HK-2 (cell line): ENCODE results near the gene EN1.

Experiments used
- DNase-seq: peaks from one replicate; pipeline ENCODE4 v3.0.0-alpha.2; 2018; ENCODE audit not compliant: unreplicated experiment

EN1 gene

DNA sequence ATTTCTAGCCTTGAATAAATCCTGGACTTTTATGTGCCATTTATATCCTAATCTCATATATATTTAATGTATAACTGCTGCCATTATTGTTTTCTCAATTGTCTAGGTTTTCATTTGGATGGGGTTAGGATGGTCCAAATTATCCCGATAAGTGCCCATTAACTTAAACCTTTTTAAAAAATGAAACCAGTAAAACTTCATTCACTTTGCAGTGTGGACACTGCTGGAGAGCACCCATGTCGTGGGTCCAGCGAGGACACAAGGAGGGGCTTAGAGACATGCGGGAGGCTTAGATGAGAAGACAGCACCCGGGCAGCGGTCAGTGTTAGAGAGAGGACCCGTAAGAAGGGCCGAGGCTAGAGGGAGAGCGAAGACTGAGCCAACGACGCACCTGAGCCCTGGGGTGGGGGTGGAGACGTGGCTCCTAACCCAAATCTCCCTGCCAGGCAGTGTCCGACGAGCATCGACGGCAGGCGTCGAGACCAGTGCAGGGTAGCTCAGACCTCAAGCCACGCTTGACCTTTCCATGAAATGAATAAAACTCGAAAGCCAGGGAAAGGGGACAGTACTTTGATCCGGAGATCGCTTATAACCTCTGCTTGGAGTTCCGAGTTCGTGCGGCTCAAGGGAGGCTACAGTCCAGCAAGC lies 9.0 kb upstream of the EN1 start:
- DNase-seq, result no peak

DNA sequence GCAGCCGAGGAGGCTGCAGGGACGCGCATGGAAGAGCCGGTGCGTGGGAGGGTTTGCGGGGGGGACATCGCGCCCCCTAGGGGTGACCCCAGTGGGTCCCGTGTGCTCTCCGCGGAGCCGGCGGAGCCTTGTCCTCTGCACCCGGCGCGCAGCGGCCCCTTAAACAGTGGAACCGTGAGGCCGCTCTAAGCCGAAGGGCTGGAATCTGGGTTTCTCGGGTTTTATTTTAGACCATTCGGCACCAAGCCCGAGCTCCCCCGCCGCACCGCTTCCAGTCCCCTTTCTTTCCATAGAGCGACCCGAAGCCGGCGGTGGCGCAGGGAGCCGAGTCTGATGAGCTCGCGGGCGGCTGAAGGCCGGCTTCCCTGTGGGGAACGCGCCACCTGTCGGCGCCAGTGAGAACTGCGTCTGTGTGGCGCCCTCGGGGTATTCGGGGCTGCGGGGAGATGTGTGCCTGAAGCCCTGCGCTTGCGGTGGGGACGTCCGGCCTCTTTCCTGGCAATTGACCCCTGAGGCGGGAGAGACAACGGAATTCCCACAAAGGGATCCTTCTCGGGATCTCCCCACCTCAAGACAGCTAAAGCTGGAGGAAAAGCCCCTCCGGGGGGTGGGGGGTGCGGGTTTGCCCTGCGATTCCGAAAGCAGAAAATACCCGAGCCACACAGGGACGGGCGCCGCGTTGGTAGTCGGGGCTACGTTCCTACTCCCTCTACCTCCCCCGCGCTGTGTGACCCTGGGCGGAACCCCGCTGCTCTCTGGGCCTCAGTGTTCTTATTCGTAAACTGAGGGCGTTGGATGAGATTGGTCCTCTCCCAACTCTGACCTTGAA lies 8.2 kb upstream of the EN1 start:
- DNase-seq, result peak; percentile 79

DNA sequence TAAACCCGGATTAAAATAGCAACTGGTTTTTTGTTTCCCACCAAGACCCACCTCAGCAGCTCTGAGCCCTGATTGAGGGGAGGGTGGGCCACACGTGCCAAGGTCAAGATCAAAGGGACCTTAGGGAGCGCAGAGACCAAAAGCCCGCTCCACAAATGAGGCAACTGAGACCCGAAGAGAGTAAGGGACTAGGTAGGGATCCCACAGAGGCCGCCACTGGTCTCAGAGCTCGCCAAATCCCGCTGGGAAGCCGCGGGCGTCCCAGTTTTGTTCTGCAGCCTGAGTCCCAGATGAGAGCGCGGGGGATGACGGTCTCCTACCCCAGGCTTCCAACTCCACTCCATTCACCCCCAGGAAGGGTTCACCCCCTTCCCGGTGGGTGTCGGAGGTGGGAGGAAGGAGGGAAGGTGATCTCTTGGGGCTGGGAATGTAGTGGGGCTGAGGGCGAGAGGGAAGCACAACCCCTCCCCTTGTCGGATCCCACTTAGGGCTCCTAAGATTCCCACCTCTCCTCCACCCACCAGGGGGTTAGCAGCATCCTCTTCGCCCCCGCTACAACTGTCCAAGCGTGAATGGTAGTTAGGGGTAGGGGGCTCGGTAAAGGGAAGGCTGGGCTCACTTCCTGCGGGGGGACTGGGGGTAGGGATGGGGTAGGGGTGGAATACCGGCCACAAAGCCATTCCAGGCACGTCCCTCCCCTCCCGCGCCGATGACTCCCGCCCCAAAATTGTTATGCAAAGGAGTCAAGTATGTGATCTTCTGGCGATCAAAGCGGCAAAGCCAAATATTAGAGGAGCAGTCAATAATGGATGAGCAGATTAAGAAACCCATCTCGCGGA lies 7.3 kb upstream of the EN1 start:
- DNase-seq, result no peak

DNA sequence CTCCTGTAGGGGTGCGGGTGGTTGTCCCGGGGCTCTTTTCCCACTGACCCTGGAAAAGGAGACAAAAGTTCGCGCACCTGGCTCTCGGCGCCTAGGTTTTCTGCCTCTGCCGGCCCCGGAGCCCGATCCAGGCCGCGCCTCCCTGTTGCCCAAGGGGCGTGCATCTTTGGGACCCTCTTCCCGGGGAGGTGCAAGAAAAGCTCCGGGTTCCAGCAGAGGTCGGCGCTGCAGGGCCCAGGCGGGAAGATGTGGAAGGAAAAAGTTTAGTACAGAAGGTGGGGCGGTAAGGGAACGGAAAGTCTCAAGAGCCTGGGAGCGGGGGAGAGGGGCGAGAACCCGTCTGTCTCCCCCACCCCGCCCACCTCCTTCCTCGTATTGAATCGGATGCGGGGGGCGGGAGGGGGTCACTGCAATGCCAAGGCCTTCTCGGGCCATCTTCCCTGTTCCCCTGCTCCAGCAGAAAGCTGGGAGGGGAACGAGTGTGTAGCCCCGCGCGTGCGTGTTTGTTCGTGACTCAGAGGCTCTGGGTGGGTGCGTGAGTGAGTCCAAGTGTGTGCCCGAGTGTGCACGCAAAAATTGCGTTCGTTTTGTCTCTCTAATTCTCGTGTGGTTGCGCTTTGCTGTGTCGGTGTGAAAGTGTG lies 6.3 kb upstream of the EN1 start:
- DNase-seq, result no peak

DNA sequence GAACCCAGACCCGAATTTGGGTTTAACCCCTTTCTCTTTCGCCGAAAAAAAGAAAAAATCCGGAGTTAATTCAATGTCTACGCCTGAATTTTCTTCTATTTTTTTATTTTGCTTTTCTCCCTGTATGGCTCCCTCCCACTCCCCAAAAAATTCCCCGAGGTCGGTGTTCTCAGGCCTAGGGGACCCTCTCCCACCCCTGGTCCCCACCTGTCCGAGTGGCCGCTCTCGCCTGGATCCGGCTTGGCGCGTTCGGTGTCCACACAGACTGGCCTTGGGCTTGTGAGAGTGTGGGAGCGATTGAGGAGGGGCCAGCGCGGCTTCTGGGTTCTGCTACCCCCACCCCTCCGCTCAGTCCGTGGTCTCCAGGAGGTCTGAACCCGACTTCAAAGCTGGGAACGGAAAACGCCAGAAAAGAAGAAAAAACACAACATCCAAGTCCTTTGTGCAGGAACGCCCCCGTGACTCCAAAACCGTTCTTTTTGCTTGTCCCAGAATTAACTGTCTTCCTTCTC lies 5.7 kb upstream of the EN1 start:
- DNase-seq, result no peak

DNA sequence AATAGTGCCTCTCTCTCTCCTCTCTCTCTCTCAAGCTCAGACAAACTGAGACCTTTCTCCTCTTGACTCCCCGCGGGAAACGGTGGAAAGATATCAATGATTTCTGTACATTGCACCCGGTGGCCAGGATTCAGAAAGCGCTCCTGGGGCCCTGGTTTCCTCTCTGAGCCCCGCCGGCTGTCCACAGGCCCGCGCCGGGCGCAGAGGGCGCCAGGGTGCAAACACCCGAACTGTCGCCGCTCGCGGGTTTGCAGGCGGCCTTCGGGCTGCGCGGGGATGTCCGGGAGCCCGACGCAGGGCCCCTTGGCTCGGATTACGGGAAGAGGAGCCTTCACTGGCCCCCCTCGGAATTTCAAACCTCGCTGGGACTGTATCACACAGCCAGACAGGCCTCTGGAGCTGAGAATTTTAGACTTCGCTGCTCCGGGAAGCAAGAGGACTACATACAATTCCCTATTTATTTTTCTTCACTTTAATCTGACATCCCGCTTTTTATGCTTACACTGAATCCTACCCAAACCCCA lies 5.2 kb upstream of the EN1 start:
- DNase-seq, result no peak

DNA sequence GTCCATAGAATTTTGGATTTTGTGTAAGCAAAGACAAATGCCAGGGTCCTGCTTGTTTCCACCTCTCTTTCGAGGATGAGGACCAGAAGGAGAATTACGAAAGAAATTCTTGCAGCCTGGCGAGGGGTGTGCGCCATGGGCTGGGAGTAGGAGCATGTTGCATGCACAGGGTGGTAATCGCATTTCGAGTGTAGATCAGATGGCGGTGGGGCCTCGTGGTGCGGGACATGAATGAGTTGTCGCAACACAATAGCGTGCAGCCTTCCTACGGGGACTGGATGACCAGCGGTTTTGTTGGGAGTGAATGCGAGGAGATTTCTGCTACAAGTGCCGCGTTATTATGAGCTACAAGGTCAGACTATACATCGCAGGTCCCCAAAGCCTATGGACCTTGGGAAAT lies 4.2 kb upstream of the EN1 start:
- DNase-seq, result no peak

DNA sequence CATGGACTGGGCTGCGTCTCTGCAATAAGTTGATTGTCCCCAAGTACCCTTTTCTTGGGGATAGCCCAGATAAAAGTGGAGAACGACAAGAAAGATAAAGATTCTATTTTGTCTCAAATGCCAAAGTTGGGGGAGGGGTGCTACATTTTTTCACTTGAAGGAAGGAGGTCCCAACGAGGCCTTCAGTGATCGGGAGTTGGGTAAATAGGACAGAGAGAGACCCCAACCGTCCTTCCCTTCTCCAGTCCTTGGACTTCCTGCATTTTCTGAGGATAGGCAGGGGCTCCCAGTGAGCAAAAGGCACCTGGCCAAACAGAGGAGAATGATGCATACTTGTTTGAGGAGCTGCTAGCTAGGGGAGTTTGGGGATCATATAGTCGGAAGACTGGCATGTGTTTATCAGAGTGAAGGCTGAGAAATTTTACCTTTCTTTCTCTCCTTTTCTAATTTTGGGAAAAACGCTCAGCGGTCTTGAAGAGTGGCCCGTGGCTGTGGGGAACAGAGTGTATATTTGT lies 3.5 kb upstream of the EN1 start:
- no peak for DNase-seq

DNA sequence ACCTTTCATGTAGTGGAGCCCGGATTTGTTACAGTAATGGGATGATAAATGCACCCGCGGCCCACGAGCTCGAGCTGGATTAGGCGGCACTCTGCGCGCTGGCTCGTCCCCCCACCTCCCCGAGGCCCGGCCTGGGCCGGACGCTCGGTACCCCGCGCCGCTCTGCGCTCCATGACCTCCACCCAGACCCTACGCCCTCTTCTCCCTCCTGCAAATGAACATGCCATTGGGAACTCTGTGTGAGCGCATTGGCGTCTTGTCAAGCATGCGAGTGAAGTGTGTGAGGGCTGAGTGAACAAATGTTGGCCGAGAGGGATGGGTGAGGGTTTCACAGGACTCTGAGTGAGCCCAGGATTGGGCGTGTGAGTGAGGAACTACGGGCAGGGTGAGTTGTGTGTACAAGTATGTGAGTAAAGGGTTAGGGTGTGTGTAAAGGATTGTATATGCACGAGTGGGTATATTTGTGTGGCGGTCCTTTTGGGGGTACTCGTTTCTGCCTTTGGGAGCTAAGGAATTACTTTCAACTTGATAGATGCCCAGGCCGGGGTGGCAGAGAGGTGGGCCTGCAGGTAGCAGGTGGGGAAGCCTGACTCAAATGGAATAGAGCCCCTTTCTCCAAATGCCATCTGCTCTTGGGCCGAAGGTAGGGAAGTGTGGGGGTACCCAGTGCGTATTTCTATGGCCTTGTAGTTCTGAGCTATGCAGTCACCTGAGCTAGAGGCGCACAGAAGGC lies 2.9 kb upstream of the EN1 start:
- no peak for DNase-seq

DNA sequence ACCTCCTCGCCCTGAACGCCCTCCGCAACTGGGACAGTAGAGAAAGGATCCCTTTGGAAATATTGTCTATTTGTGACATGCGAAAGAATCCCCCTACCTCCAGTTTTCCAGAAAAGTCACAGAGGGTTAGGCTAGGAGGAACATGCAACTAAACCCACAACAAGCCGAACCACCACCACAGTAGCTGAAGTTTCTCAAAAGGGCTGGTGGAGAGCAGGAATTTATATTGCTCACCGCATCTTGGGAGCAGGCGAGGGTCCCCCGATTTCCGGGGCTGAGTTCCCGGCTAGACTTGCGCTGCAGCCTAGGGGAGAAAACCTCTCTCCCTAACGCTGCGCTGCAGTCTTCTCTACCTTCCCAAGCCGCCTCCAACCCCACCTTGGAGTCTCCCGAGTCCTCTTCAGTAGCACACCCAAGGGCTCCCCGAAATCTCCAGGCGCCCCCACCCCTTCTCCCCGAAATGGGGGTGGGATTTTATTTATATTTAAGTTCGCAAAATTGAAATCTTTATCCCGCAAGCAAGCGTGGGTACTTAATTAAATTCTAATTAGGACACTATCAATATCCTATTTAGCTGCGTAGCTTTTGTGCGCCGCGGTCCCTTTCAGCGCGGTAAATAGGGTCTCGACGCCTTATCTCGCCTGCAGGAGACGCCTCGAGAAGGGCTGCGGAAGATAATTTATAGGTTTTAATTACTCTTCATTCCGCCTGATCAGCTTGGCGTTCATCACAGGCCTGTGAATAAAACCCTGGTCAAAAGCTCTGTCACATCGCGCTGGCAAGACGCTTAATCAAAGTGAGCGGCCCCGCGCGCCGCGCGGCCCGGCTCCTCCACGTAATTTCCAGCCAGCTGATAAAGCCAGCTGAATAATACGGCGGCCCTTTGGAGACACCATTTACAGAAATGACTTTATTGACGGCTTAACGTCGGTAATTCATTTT lies 2.0 kb upstream of the EN1 start:
- DNase-seq, result no peak

DNA sequence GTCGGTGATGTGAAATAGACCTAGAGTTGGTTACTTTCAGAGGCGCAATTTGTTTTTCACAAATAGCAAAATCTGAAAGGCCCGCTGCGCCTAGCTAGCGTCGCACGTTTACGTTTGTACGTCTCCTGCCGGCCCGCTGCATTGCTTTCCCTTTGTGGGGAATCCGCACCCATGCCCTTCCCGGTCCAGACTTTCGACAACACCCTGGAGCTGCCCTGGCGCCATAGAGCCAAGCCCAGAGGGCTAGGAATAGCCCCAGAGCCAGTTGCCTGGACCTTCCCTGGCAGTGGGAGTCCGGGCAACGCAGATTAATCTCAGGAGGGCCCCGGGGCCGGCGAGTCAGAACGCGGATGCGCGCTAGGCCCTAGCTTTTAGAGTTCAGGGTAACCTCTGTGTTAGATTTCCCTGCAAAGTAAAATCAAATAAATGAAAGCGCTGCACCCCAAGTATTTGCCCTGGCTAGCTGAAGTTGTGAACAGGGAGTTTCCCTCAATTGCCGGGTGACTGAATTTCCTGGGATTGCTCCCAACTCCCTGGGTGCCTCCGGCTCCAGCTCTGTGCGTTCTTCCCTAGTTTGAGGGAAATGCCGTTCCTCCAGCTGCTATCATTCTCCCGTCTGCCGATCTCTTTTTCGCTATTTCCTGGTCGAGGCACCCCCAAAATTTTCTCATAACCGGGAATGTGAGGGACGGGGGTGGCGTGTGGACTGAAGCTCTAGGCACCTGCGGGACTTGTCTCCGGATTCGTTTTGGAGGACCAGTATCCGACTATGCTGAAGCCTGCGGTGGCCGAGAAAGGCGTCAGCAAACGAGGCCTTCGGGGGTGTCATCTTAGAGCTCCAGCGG lies 1.2 kb upstream of the EN1 start:
- DNase-seq, result no peak

DNA sequence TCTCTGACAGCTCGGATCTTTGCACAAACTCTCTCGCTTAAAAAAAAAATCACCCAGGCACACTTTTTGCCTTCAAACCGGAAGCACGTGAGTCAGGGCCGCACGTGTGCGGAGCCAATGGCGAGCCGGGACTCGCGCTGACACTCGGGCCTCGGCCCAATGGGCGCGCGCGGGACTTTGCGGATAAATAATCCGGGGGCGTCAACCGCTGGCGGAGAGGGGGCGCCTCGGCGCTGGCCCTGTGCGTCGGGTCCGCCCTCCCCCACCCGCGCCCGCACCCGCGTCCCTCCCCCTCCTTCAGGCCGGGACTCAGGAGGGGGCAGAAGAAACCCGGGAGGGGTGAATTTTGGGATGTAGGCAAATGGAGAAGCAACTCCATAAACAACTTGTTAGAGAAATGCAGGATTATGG lies 319 bp upstream of the EN1 start:
- no peak for DNase-seq

DNA sequence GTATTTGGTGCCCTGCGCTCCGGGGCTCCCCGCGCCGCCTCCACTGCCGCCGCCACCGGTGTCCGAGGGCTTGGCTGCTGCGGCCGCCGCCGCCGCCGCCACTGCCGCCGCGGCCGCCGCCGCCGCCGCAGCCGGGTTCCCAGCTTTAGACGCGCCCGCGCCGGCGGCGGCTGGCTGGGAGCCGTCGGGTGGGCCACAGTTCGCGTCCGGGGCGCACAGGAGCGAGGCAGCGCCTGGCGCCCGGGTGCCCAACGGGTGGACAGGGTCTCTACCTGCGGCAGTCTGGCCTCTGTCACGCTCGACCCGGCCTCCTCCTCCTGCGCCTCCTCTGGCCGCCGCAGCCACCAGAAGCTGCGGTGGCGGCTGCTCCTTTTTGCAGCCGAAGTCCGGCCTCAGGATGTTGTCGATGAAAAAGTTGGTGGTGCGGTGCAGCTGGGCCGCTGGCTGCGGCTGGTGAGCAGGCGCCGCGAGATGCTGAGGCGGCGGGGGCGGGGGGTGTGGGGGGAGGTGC lies 951 bp downstream of the EN1 start:
- DNase-seq, result no peak

DNA sequence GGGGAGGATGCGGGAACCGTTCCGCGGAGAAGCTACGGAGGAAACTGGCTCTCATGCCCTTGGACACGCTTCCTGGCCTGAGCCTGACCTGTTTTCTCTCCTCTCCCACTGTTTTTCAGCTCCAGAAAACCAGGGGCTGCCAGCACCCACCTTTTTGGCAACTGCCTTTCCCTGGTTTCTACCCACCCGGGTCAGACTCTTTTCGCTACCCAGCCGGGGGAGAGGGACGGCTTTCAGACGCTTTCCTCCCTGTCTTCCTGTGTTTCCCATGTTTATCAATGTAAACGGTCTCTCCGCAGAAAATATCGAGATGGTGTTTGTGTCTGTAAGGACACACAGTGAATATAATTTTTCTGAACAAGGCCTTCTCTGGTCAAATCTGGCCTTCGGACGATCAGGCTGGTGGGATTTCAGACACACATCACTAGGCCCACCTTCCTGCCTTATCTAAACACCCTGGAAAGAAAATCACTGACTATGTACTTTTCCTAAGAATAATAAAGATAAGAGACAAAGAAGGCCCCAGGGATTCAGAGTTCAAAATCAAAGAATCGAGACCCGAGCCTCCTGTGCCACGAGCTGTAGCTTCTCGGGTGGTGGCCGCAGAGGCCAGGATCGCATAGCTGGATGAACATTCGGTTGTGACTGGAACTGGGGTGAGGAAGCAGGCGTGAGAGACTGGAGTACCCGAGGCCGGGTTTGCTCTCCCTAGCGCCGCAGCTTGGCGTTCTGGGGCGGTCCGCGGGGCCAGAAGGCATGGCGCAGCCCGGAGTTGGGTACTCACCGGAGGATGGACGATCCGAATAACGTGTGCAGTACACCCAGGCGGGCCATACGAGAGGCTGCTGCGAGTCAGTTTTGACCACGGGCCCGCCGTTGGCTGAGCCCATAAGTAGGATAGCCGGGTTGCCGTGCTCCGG lies 1.7 kb downstream of the EN1 start:
- no peak for DNase-seq

DNA sequence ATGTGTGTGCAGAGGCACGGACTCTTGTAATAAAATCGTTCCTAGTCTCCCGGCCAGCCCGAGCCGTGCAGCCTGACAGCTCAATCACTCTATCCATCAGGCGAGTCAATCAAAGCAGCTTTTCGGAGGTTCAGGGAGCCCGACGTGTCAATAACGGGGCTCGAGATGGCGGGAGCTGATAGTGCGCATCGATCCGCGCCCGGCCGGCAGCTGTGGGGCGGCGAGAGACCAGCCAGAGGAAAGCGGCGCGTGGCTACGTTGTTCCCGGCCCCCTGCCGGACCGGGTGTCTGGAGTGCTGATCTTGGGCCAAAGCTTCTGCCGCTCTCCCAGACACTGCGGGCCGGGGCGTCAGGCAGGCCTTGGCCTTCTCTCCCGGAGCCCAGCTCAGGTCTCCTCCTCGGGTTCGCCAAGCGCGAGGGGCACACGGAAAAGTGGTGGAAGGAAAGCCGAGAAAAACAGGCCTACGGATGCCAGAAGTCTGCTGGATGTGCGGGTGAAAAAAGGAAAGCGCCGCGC lies 2.4 kb downstream of the EN1 start:
- DNase-seq, result no peak

DNA sequence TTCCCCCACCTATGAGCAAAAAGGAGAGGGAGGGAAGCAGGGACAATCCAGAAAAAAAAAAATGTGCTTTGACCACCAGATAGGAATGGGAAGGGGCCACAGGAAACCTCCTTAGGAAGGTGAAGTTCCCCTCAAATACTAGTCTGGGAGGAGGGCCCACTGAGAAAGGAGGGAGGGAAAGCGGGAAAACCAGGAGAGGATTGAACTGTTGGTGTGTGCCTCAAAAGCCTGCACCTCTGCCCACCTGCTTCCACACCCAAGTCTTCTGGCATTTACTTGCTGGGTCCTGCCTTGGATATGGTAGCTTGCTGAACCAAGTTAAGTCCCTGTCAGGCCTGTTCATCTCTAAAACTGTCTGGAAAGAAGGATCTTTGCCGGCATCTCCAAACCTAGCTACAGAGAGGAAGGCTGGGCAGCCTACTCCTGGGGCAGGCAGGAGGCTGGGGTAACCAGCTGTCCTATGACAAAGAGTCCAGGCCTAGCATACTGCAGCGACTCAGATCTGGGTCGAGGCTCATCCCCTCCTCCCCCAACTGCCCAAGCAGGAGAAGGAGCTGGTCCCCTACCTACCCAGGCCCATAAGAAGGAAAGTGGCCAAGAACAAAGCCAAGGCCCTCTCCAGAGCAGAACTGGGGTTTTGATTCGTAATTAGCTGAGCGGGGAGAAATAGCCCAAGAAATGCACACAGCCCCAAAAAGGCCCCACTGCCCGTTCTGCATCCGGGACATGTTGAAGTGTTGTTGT lies 3.0 kb downstream of the EN1 start:
- DNase-seq, result no peak
